Panc1 (cell line): ENCODE results near the gene MAP4. TPM values are rescaled to one million over a fixed set of nuclear protein-coding genes. Genes with fewer than 3 reads are reported as not detected.

Source experiments
- ATAC-seq: fragments of 200-7000 bp; cut with Tn5 transposase; 2 replicates; pipeline ENCODE4 v1.9.1; 2020; ENCODE audit warnings: mild to moderate bottlenecking, moderate library complexity
- BruUV-seq: library from RNA; stranded (reverse); fragments of 400-500 nt; replicated peaks from 2 replicates; lab custom pipeline; 2021; lab: Mats Ljungman, UMichigan
- CTCF ChIA-PET: fragments of 300-600 bp; sonication (Branson Sonifier 250); formaldehyde crosslinking; loops from one replicate; lab custom pipeline; 2022; ENCODE audit warnings: antibody characterized with exemption; lab: Charles Lee
- POLR2A ChIA-PET: fragments of 300-600 bp; sonication (Branson Sonifier 250); formaldehyde crosslinking; loops from one replicate; lab custom pipeline; 2022; ENCODE audit warnings: antibody characterized with exemption; lab: Charles Lee
- DNase-seq: peaks from one replicate; pipeline ENCODE4 v3.0.0-alpha.2; 2010; ENCODE audit warnings: low read depth, low spot score
- H3K27ac ChIP-seq: 2 replicates; pipeline ENCODE4 v1.5.1; 2011; ENCODE audit warnings: mild to moderate bottlenecking, low read length, inconsistent platforms
- H3K27me3 ChIP-seq: fragments of 200-500 bp; sonication (Bioruptor generic); 2 replicates; pipeline ENCODE4 v1.6.0; 2014; ENCODE audit warnings: low read length, inconsistent platforms; ENCODE audit not compliant: control insufficient read depth, insufficient read depth
- H3K36me3 ChIP-seq: fragments of 200-500 bp; sonication (Bioruptor generic); 2 replicates; pipeline ENCODE4 v1.5.1; 2014; ENCODE audit warnings: inconsistent platforms, mild to moderate bottlenecking, low read length, moderate library complexity; ENCODE audit not compliant: control insufficient read depth, insufficient read depth
- H3K4me1 ChIP-seq: 2 replicates; pipeline ENCODE4 v1.5.1; 2011; ENCODE audit warnings: inconsistent platforms, mild to moderate bottlenecking, low read length, moderate library complexity; ENCODE audit not compliant: control insufficient read depth, insufficient read depth
- H3K4me3 ChIP-seq, 2 experiments: 2 replicates each; pipeline ENCODE4 v1.5.1; 2011 to 2012; ENCODE audit warnings: low read depth in 2 of 2, low read length in 2 of 2, mild to moderate bottlenecking in 2 of 2, inconsistent platforms in 1 of 2, moderate library complexity in 1 of 2
- H3K9me3 ChIP-seq: fragments of 200-500 bp; sonication (Bioruptor generic); 2 replicates; pipeline ENCODE4 v1.5.1; 2014; ENCODE audit warnings: low read depth, mild to moderate bottlenecking, inconsistent platforms, low read length, moderate library complexity; ENCODE audit not compliant: control insufficient read depth, insufficient read depth
- CTCF ChIP-seq: fragments of 450-650 bp; IDR thresholded peaks from 2 replicates; pipeline ENCODE4 v1.5.1; 2017; ENCODE audit warnings: mild to moderate bottlenecking
- POLR2AphosphoS5 ChIP-seq: IDR thresholded peaks from 2 replicates; pipeline ENCODE4 v1.6.1; 2012; ENCODE audit warnings: mild to moderate bottlenecking, low read depth, low read length, moderate library complexity
- SIN3A ChIP-seq: IDR thresholded peaks from 2 replicates; pipeline ENCODE4 v1.6.1; 2012; ENCODE audit warnings: low read depth, mild to moderate bottlenecking, low read length, moderate library complexity, borderline replicate concordance; ENCODE audit not compliant: insufficient read depth
- TCF7L2 ChIP-seq: IDR thresholded peaks from 2 replicates; pipeline ENCODE4 v1.6.1; 2011; ENCODE audit warnings: mild to moderate bottlenecking, low read depth, low read length, inconsistent platforms
- in situ Hi-C: cut with HindIII; loops from 2 replicates; pipeline ENCODE4 v1.10.0; 2016; ENCODE audit warnings: low sequenced_read_pairs, low pct_unique_long_range_greater_than_20kb
- intact Hi-C: fragments of 100-400 bp; cut with micrococcal nuclease; formaldehyde crosslinking; loops from one replicate; pipeline ENCODE4 v1.10.0; 2022; ENCODE audit not compliant: unreplicated experiment
- total RNA-seq: library from RNA; stranded (reverse); gene quantifications from one replicate; pipeline ENCODE4 v1.2.1, GENCODE V29; 2021; ENCODE audit not compliant: unreplicated experiment
- TF ChIP-seq, protein P1 (sequence below), 2 experiments: IDR thresholded peaks; 2 replicates each; pipeline ENCODE4 v1.6.1; 2011 to 2012; ENCODE audit warnings: low read depth in 2 of 2, control low read depth in 1 of 2, low read length in 1 of 2, mild to moderate bottlenecking in 1 of 2, moderate library complexity in 1 of 2; ENCODE audit not compliant: insufficient read depth in 1 of 2

Gene MAP4
- total RNA-seq, 1 experiment from 2014 or later = 150 TPM

DNA sequence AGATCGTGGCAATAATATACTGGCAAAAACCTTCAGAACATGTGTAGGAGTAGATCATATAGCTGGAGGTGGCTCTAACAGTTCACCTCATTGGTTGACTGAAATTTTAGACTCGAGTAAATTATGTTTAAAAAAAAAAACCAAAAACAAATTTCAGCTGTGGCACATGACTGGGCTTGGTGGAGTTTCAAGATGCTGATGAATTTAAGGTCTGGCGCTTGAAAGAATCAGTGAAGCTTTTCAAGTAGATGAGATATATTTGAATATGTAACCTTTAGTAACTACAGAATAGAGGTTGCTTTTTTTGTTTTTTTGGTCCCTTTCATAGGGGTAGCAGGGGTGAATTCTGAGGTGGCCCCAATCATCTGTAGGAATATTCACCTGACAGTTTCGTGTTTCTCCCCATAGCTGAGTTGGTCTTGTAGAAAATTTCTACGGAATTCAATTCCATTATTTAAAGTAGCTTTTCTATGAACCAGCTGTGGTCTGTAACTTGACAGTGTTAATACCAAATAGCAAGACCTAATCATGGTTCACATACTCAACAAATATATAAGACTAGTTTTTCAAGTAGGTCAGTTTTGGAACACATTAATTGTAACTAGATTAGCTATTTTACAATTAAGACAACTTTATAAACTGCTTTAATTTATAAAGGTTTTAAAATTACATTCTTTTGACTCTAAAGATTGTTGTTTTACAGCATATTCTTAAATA is 65.6 kb downstream of the MAP4 start:
- ChIA-PET CTCF (no interaction called here), POLR2A (interaction anchor here (0.5 to 0.6 kb wide), 3 partner anchors 8 to 74 kb away, joined by 3 to 5 read pairs (median 3); no protein-coding TSS in a partner anchor)
- ATAC-seq (no peak), DNase-seq (no peak)
- no peak overlapping the region for H3K27ac ChIP-seq
- H3K4me3 ChIP-seq = no peak overlapping the region
- H3K4me1 ChIP-seq = no peaks in the 10 kb centered on the region; the same call in 1 of the 2 replicates
- no TSS peak for BruUV-seq
- TF ChIP-seq CTCF (no peak), SIN3A (no peak), POLR2AphosphoS5 (no peak), TCF7L2 (no peak)
- TF ChIP-seq, protein P1, sequence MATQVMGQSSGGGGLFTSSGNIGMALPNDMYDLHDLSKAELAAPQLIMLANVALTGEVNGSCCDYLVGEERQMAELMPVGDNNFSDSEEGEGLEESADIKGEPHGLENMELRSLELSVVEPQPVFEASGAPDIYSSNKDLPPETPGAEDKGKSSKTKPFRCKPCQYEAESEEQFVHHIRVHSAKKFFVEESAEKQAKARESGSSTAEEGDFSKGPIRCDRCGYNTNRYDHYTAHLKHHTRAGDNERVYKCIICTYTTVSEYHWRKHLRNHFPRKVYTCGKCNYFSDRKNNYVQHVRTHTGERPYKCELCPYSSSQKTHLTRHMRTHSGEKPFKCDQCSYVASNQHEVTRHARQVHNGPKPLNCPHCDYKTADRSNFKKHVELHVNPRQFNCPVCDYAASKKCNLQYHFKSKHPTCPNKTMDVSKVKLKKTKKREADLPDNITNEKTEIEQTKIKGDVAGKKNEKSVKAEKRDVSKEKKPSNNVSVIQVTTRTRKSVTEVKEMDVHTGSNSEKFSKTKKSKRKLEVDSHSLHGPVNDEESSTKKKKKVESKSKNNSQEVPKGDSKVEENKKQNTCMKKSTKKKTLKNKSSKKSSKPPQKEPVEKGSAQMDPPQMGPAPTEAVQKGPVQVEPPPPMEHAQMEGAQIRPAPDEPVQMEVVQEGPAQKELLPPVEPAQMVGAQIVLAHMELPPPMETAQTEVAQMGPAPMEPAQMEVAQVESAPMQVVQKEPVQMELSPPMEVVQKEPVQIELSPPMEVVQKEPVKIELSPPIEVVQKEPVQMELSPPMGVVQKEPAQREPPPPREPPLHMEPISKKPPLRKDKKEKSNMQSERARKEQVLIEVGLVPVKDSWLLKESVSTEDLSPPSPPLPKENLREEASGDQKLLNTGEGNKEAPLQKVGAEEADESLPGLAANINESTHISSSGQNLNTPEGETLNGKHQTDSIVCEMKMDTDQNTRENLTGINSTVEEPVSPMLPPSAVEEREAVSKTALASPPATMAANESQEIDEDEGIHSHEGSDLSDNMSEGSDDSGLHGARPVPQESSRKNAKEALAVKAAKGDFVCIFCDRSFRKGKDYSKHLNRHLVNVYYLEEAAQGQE (IDR thresholded peaks at IDR 0.05; ENCODE audit: insufficient read depth in 1 of 2, low read depth in 2 of 2, low read length in 1 of 2) = no peak
- H3K36me3 ChIP-seq = no peaks in the 10 kb centered on the region
- intact Hi-C loops = no loop called here
- in situ Hi-C loops = no loop called here
- H3K9me3 ChIP-seq = no peaks in the 10 kb centered on the region
- no peaks in the 10 kb centered on the region for H3K27me3 ChIP-seq

DNA sequence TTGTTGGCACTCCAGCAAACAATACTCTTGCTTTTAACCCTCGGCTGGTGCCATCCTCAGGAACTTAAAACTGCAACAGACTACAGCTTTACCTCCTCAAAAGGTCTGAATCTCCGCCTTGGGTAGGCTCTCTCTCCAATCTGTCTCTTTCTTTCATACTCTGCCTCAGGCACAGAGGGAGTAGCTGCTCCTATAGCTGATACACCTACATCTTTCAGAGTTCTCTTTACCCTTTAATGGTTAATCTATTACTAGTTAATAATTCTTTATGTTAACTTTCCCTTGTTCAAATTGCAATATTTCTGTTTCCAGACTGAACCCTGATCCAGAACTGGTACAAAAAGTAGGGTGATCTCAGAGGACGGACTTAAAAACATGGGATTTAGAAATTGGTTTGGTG is 66.2 kb downstream of the MAP4 start:
- Histone ChIP-seq H3K4me3 (no peak overlapping the region), H3K36me3 (no peaks in the 10 kb centered on the region), H3K4me1 (no peaks in the 10 kb centered on the region), H3K27me3 (no peaks in the 10 kb centered on the region), H3K9me3 (no peaks in the 10 kb centered on the region), H3K27ac (no peak overlapping the region)
- ChIA-PET POLR2A (interaction anchor here (0.5 to 0.6 kb wide), 2 partner anchors 74 to 186 kb away, joined by 3 to 8 read pairs; no protein-coding TSS in a partner anchor), CTCF (no interaction called here)
- BruUV-seq = no TSS peak
- no peak for TF ChIP-seq TCF7L2
- TF ChIP-seq, protein P1 (IDR thresholded peaks at IDR 0.05; ENCODE audit: insufficient read depth in 1 of 2, low read depth in 2 of 2, low read length in 1 of 2) = no peak
- no peak for TF ChIP-seq CTCF
- TF ChIP-seq SIN3A = no peak
- TF ChIP-seq POLR2AphosphoS5 = no peak
- ATAC-seq = no peak
- no peak for DNase-seq
- in situ Hi-C loops = no loop called here
- intact Hi-C loops = no loop called here
